GM18505 (cell line): ENCODE data around the gene HDAC1.

Source experiments
- ATAC-seq: cut with Tn5 transposase; IDR thresholded peaks from one replicate; pipeline ENCODE4 v1.9.1; 2021; ENCODE audit not compliant: unreplicated experiment
- POLR2A ChIP-seq: IDR thresholded peaks from 4 replicates; pipeline ENCODE4 v1.6.1; 2011; ENCODE audit warnings: borderline replicate concordance; ENCODE audit not compliant: insufficient read depth, insufficient read length; ENCODE audit errors: extremely low read depth

Gene HDAC1

DNA sequence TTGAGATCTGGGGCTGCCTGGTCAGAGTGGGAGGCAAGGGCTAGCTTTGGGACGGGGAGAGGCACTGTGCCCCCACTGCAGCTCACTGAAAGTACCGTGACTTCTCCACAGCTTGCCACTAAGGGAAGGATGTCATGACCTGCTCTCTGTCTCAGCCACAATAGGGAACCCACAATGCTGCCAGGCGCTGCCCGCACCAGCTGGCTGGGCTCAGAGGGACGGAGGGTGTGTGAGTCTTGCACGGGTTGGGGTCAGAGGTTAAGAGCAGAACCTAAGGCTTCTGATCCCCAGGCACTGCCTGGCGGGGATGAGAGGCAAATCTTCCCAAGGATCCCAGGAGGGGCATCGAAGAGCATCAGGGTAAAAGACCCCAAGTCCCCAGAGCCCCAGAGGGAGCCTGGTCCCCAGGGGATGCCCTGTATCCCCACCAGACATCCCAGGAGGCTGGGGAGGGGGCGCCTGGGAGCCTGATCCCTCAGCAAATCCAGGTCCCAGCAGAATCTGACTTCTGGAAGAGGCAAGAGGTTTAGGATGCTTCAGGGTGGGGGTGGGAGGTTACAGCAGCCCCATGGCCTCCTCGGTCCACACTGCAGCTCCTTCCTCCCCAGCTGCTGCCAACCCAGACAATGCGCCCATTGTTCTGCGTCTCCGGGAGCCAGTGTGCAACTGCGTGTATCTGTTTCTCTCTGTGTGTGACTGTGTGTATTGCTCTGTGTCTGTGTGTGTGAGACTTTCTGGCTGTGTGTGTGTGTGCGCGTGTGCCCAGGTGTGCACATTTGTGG is 46.2 kb downstream of the HDAC1 start:
- no peak for ATAC-seq
- TF ChIP-seq POLR2A, result no peak

DNA sequence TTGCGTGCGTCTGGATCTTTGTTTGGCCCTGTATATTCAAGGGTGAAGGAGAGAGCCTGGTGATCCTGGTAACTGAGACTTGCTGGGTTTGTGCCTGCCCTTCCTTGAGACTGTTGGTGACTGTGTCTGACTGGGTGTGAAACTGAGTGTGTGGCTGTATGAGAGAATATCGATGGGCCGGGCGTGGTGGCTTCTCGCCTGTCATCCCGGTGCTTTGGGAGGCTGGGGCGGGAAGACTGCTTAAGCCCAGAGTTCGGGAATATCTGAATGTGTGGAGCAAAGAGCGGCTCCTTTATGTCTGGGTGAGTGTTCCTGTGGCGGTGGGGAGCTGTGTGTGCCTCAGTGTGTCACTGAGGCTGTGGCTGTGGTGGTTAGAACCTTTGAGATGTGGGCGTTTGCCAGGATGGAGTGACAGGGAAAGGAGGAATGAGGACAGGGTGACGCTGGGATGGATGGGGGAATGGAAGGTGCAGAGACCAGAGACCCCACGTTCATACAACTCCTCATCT is 46.8 kb downstream of the HDAC1 start:
- TF ChIP-seq POLR2A, result no peak
- no peak for ATAC-seq

GRCh38 chr1:32339363-32339978 is 47.6 kb downstream of the HDAC1 start:
- no peak for TF ChIP-seq POLR2A
- no peak for ATAC-seq

GRCh38 chr1:32341186-32341757 is 49.4 kb downstream of the HDAC1 start:
- no peak for ATAC-seq
- TF ChIP-seq POLR2A, result no peak

- no peak for ATAC-seq
- TF ChIP-seq POLR2A, result no peak
Observed at GRCh38 chr1:32341971-32342370, 50.1 kb downstream of the HDAC1 start.

DNA sequence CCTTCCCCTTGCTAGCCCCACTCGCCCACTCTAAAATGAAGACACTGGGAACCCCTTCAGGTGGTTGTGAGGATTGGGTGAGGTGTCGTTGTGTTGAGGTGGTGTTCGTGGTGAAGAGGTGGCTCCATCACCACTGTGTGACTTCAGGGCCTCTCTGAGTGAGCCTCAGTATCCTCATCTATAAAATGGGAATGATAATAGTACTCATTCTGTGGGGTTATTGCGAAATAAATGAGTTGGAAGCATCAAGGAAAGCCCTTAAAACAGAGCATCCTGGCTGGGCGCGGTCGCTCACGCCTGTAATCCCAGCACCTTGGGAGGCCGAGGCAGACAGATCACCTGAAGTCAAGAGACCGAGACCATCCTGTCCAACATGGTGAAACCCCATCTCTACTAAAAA is 50.8 kb downstream of the HDAC1 start:
- TF ChIP-seq POLR2A, result no peak
- ATAC-seq, result no peak

- ATAC-seq, result no peak
Observed at GRCh38 chr1:32345289-32345827, 53.5 kb downstream of the HDAC1 start.

GRCh38 chr1:32346532-32347157 is 54.8 kb downstream of the HDAC1 start:
- TF ChIP-seq POLR2A, result no peak
- no peak for ATAC-seq

More at GRCh38 chr1:32345289-32345827, 53.5 kb downstream of the HDAC1 start:
- TF ChIP-seq POLR2A, result no peak

DNA sequence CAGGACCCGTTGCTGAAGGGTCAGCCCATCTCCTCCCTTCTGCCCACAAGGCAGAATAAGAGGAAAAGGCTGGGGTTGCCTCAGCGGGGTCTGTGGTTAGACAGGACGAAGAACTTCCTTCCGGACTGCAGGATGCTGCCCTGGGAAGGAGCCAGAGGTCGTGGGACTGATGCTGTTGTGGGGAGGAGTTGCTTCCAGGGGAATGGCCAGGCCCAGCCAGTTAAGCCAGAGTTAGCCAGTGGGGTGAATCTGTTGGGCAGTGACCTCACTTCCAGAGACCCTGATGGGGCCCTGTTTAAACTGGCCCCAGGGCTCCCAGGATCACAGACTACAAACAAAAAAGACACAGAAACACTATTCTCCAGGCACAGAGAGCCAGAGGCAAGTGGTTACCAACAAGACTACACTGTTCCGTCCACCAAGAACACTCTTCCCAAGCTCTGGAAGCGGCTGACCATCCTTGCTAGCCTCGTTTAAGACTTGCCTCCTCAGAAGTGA is 57.4 kb downstream of the HDAC1 start:
- no peak for ATAC-seq
- no peak for TF ChIP-seq POLR2A

DNA sequence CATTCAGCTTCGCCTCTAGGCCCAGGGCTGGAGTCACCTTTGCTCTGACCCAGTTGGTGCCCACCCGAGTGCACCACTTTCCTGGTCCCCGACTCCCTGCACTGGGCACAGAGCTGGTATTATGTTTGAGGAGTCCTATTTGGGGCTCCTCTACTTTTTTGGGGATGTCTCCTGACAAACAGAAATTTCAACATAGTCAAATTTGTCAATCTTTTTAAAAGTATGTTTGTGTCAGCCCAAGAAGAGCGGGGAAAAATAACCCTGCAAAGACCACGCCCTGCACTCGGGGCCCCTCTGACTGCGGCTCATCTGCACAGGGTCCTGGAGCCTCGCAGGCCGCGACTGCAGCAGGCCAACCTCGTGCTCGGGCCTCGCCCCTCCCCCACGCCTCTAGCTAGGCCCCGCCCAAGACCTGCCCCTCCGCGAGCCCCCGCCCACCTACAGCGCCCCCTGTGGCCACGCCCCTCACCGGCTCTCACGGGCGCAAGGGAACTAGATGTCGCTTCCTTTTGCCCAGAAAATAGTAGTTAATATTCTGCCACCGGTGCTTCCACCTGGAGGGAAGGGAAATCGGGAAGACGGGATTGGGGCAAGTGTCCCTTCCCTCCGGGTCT is 59.0 kb downstream of the HDAC1 start:
- TF ChIP-seq POLR2A, result peak; percentile 61
- ATAC-seq, result peak; percentile 35

GRCh38 chr1:32351399-32352238 is 59.7 kb downstream of the HDAC1 start:
- ATAC-seq, result peak; percentile 77
- TF ChIP-seq POLR2A, result peak; percentile 65

GRCh38 chr1:32352239-32352745 is 60.4 kb downstream of the HDAC1 start:
- no peak for TF ChIP-seq POLR2A
- no peak for ATAC-seq
